Natural killer cell (primary cell): ENCODE measurements around the gene FER. TPM values are rescaled to one million over a fixed set of nuclear protein-coding genes. Genes with fewer than 3 reads are reported as not detected.

Source experiments
- ATAC-seq, 3 donors: fragments of 150-1000 bp in 2 of 3; fragments of 200-7000 bp in 1 of 3; cut with Tn5 transposase; 1 replicate in 1 of 3; 2 replicates in 2 of 3; pipeline ENCODE4 v1.10.0; 2021; ENCODE audit warnings: mild to moderate bottlenecking in 2 of 3, moderate library complexity in 2 of 3
- DNase-seq, 2 donors: peaks; one replicate each; pipeline versions ENCODE4 v3.0.0 to v3.0.0-alpha.2; 2013 to 2021; ENCODE audit warnings: mixed read lengths in 1 of 2
- H3K27ac ChIP-seq: one replicate; pipeline ENCODE4 v1.5.1; 2013; ENCODE audit warnings: mild to moderate bottlenecking, low read length
- H3K27me3 ChIP-seq: one replicate; pipeline ENCODE4 v1.6.1; 2013; ENCODE audit warnings: low read length; ENCODE audit not compliant: control insufficient read depth, insufficient read depth
- H3K36me3 ChIP-seq: one replicate; pipeline ENCODE4 v1.6.1; 2013; ENCODE audit warnings: low read length; ENCODE audit not compliant: control insufficient read depth, insufficient read depth
- H3K4me1 ChIP-seq: one replicate; pipeline ENCODE4 v1.6.1; 2013; ENCODE audit warnings: low read length; ENCODE audit not compliant: control insufficient read depth, insufficient read depth
- H3K4me3 ChIP-seq: one replicate; pipeline ENCODE4 v1.5.1; 2013; ENCODE audit warnings: low read length
- H3K9me3 ChIP-seq: one replicate; pipeline ENCODE4 v1.6.1; 2013; ENCODE audit warnings: low read length; ENCODE audit not compliant: control insufficient read depth, insufficient read depth
- H3K27ac Mint-ChIP-seq, 2 donors: one replicate each; pipeline ENCODE4 v1.8.0; 2022; ENCODE audit warnings: mild to moderate bottlenecking in 2 of 2, mixed read lengths in 2 of 2, moderate library complexity in 1 of 2
- H3K27me3 Mint-ChIP-seq, 2 donors: one replicate each; pipeline ENCODE4 v1.8.0; 2022; ENCODE audit warnings: low read depth in 2 of 2, mixed read lengths in 2 of 2
- H3K36me3 Mint-ChIP-seq: one replicate; pipeline ENCODE4 v1.8.0; 2022; ENCODE audit warnings: mixed read lengths
- H3K4me1 Mint-ChIP-seq, 2 donors: one replicate each; pipeline ENCODE4 v1.8.0; 2022; ENCODE audit warnings: mixed read lengths in 2 of 2
- H3K4me3 Mint-ChIP-seq: one replicate; pipeline ENCODE4 v1.8.0; 2022; ENCODE audit warnings: mild to moderate bottlenecking, moderate library complexity, mixed read lengths
- H3K9me3 Mint-ChIP-seq, 2 donors: one replicate each; pipeline ENCODE4 v1.8.0; 2022; ENCODE audit warnings: mixed read lengths in 2 of 2
- CTCF ChIP-seq: fragments of 200-600 bp; IDR thresholded peaks from one replicate; pipeline ENCODE4 v1.8.0; 2022; ENCODE audit warnings: antibody characterized with exemption
- WGBS: methylation state at CpG from one replicate; pipeline ENCODE4 v1.1.7; 2013; ENCODE audit warnings: missing lambda C conversion rate; ENCODE audit not compliant: insufficient coverage; 5-methylcytosine and 5-hydroxymethylcytosine counted together
- intact Hi-C: fragments of 100-400 bp; cut with micrococcal nuclease; formaldehyde crosslinking; loops from one replicate; pipeline ENCODE4 v1.14.2; 2022
- total RNA-seq, 4 donors: library from RNA; stranded (reverse); fragments of 120-200 nt in 1 of 4; gene quantifications; one replicate each; pipeline versions ENCODE4 v1.2.3 to v1.2.4, GENCODE V29; 2013 to 2022

FER gene
- total RNA-seq, 3 donors from 2014 or later (not counting 1 experiment from before 2014, with no cell fraction given): 17.3 to 25.2 (median 19.4) TPM

GRCh38 chr5:109080896-109081295 lies 333.2 kb downstream of the FER start:
- Histone ChIP-seq H3K4me3 (no peak overlapping the region), H3K4me1 (no peaks in the 10 kb centered on the region), H3K36me3 (no peaks in the 10 kb centered on the region), H3K27ac (no peak overlapping the region), H3K27me3 (no peaks in the 10 kb centered on the region), H3K9me3 (no peaks in the 10 kb centered on the region)
- no peak overlapping the region for H3K4me3 Mint-ChIP-seq
- intact Hi-C loops: no loop called here
- H3K27me3 Mint-ChIP-seq: no peaks in the 10 kb centered on the region
- H3K27ac Mint-ChIP-seq: no peak overlapping the region
- DNase-seq (no peak), ATAC-seq (no peak)
- TF ChIP-seq CTCF: no peak
- WGBS: 100% methylated on average over 1 of the region's 3 CpGs
- no peaks in the 10 kb centered on the region for H3K9me3 Mint-ChIP-seq
- no peaks in the 10 kb centered on the region for H3K36me3 Mint-ChIP-seq
- no peaks in the 10 kb centered on the region for H3K4me1 Mint-ChIP-seq

DNA sequence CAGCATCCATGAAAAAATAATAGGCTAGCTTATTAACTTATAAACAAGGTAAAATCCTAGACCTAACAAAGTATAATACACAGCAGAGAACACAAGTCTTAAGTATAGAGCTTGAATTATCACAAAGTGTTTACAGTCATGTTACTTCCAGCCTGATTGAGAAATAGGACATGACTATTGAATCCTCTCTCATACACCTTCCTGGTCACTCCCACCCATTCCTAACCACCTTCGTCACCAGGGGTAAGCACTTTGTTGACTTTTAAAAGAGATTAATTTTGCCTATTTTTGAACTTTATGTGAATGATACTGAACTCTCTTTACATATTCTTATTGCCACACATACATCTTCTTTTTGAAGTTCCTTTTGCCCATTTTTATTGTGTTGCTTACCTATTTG lies 336.2 kb downstream of the FER start:
- DNase-seq: no peak
- Mint-ChIP-seq H3K4me3 (no peak overlapping the region), H3K27ac (no peak overlapping the region), H3K4me1 (no peaks in the 10 kb centered on the region), H3K27me3 (no peaks in the 10 kb centered on the region), H3K9me3 (no peaks in the 10 kb centered on the region), H3K36me3 (no peaks in the 10 kb centered on the region)
- TF ChIP-seq CTCF: no peak
- Histone ChIP-seq H3K4me3 (no peak overlapping the region), H3K27me3 (no peaks in the 10 kb centered on the region), H3K36me3 (no peaks in the 10 kb centered on the region), H3K9me3 (no peaks in the 10 kb centered on the region), H3K4me1 (no peaks in the 10 kb centered on the region), H3K27ac (no peak overlapping the region)
- ATAC-seq: no peak
- no CpG with 5 or more reads among the region's 1 CpG for WGBS
- intact Hi-C loops: no loop called here

- Histone ChIP-seq H3K9me3 (no peaks in the 10 kb centered on the region), H3K4me1 (no peaks in the 10 kb centered on the region), H3K27ac (no peak overlapping the region), H3K4me3 (no peak overlapping the region), H3K27me3 (no peaks in the 10 kb centered on the region), H3K36me3 (no peaks in the 10 kb centered on the region)
- Mint-ChIP-seq H3K27ac (no peak overlapping the region), H3K4me3 (no peak overlapping the region), H3K9me3 (no peaks in the 10 kb centered on the region), H3K36me3 (peaks cover 7% of the 10 kb centered on the region), H3K4me1 (no peaks in the 10 kb centered on the region), H3K27me3 (no peaks in the 10 kb centered on the region)
- ATAC-seq (no peak), DNase-seq (no peak)
- no peak for TF ChIP-seq CTCF
- intact Hi-C loops: no loop called here
Measured at GRCh38 chr5:109089191-109089590, 341.5 kb downstream of the FER start.

DNA sequence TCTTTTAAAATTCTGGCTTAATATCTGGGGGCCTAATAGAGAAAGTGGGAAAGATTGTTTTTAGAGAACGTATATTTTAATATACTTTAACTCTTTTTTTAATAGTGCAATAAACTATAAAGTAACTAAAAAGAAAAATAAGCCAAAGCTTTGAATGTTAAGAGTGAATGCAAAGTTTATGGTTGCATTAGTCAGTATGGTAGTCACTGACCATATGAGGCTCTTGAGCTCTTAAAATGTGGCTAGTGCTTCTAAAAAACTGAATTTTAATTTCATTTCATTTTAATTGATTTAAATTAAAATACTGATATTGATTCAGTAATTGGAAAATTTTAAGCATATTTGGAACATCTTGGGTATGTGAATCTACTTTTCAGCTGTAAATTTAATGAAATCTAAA lies 351.4 kb downstream of the FER start:
- no peak for TF ChIP-seq CTCF
- Mint-ChIP-seq H3K27ac (no peak overlapping the region), H3K36me3 (no peaks in the 10 kb centered on the region), H3K9me3 (no peaks in the 10 kb centered on the region), H3K27me3 (no peaks in the 10 kb centered on the region), H3K4me1 (no peaks in the 10 kb centered on the region), H3K4me3 (no peak overlapping the region)
- no CpG with 5 or more reads among the region's 1 CpG for WGBS
- no peak for ATAC-seq
- DNase-seq: no peak
- no peaks in the 10 kb centered on the region for H3K36me3 ChIP-seq
- intact Hi-C loops: loop anchor here (10.0 kb wide), 1 partner anchor 414 kb away; no protein-coding TSS in a partner anchor
- no peak overlapping the region for H3K27ac ChIP-seq
- H3K4me3 ChIP-seq: no peak overlapping the region
- H3K27me3 ChIP-seq: no peaks in the 10 kb centered on the region
- H3K9me3 ChIP-seq: no peaks in the 10 kb centered on the region
- no peaks in the 10 kb centered on the region for H3K4me1 ChIP-seq
